ENCODE data around the gene PPP1R13B. TPM values are rescaled to one million over a fixed set of nuclear protein-coding genes. Genes with fewer than 3 reads are reported as not detected.

PPP1R13B gene
- total RNA-seq, 4 donors from 2014 or later = 12.7 to 25.0 (median 20.6) TPM

DNA sequence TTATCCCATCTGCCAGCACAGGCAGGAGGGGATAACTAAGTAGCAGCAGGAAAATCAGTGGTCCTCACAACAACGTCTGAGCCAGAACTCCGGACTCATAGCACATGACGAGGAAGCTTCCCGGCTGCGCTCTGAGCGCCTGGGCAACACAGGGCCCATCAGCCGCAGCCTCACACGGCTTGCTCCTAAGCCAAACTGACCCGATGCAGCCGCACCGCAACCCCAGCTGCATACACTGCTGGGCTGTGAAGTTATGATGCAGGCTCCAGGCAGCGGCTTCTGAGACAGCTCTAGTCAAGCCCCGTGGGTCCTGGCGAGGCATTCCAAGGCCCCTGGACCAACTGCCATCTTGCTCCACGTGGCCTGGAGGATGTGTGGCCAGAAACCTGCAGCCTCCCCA lies 103.7 kb downstream of the PPP1R13B start:
- H3K4me1 ChIP-seq = peaks cover 0 to 17% (median 0%) of the 10 kb centered on the region in 3 donors
- H3K36me3 ChIP-seq = peaks cover 8 to 98% (median 22%) of the 10 kb centered on the region in 3 donors
- no peak overlapping the region for H3K4me3 ChIP-seq
- TF ChIP-seq, protein P1, sequence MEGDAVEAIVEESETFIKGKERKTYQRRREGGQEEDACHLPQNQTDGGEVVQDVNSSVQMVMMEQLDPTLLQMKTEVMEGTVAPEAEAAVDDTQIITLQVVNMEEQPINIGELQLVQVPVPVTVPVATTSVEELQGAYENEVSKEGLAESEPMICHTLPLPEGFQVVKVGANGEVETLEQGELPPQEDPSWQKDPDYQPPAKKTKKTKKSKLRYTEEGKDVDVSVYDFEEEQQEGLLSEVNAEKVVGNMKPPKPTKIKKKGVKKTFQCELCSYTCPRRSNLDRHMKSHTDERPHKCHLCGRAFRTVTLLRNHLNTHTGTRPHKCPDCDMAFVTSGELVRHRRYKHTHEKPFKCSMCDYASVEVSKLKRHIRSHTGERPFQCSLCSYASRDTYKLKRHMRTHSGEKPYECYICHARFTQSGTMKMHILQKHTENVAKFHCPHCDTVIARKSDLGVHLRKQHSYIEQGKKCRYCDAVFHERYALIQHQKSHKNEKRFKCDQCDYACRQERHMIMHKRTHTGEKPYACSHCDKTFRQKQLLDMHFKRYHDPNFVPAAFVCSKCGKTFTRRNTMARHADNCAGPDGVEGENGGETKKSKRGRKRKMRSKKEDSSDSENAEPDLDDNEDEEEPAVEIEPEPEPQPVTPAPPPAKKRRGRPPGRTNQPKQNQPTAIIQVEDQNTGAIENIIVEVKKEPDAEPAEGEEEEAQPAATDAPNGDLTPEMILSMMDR (IDR thresholded peaks at IDR 0.05) = no peak
- no peak for TF ChIP-seq POLR2A (IDR thresholded peaks at IDR 0.05)
- no peaks in the 10 kb centered on the region for H3K9me3 ChIP-seq
- intact Hi-C loops (cut with DNase I) = no loop called here
- H3K27ac ChIP-seq = no peak overlapping the region
- H3K27me3 ChIP-seq = no peaks in the 10 kb centered on the region
- 72% methylated on average over 3 of the region's 15 CpGs; no CpG with 5 or more reads in 1 of the 2 donors for WGBS, 2 donors
- no peak for DNase-seq

DNA sequence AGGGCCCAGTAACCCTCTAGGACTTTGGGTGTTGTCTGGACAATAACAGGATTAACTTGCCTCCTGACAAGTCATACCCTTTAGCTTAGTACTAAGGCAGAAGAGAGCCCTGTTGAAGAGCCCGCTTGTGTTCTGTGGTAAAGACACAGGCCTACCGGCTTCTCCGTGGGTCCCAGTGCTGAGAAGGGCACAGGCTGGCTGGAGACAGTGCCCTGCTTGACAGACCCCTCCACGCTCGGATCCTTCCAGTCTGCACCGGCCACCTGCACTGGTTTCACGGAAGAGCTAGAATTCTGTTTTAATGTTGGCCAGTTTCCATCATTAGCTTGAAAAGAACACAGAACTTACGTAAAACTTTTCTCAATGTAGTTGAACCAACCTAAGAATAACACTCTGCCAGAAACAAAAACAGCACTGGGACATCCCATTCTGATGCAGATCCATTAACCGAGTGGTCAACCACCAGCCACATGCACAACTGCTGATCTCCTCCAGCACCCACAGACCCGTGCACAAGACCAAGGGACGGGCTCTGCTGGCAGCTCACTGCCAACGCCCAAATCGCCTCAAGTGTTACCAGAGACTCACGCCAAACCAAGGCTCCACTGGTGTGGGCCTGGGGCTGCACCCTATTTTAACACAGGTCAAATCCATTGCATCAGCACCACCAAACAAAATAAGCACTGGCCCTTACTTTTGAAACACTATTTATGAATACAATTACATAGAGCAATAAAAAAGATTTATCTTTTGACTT lies 104.7 kb downstream of the PPP1R13B start:
- peaks cover 8 to 98% (median 23%) of the 10 kb centered on the region in 3 donors for H3K36me3 ChIP-seq
- H3K4me3 ChIP-seq = no peak overlapping the region
- WGBS, 2 donors = 88 to 91% methylated on average over 12 to 14 of the region's 14 CpGs
- peaks cover 0 to 23% (median 1%) of the 10 kb centered on the region in 3 donors for H3K4me1 ChIP-seq
- DNase-seq = no peak
- H3K27me3 ChIP-seq = no peaks in the 10 kb centered on the region
- H3K9me3 ChIP-seq = no peaks in the 10 kb centered on the region
- TF ChIP-seq, protein P1 (IDR thresholded peaks at IDR 0.05) = no peak
- no peak for TF ChIP-seq POLR2A (IDR thresholded peaks at IDR 0.05)
- H3K27ac ChIP-seq = peak overlapping the region in 1 of 4 donors; percentile 17
- intact Hi-C loops (cut with DNase I) = no loop called here

DNA sequence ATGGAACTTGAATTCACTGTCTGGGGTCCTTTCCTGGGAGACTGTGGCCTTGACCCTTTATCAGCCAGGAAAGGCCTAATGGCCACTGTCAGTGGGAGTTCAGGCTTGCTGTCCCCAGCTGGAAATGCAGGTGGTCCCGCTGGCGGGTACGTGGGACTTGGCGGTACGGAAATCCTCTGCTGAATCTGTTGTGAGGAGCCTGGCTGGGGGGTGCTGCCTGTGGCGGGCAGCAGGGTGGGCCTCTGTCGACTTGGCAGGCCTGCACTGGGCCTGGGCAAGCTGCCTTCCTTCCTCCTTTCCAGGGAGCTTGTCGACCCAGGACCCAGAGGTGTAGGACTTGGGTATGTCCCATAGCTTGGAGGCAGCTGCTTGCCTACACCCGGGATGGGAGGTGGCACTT lies 105.5 kb downstream of the PPP1R13B start:
- DNase-seq = no peak
- Histone ChIP-seq H3K4me1 (peaks cover 3 to 31% (median 9%) of the 10 kb centered on the region in 3 donors), H3K27ac (peak overlapping the region in 2 of 4 donors; percentile 17 to 25), H3K36me3 (peaks cover 8 to 98% (median 23%) of the 10 kb centered on the region in 3 donors), H3K27me3 (no peaks in the 10 kb centered on the region), H3K4me3 (no peak overlapping the region), H3K9me3 (no peaks in the 10 kb centered on the region)
- WGBS, 2 donors = 80% methylated on average over 1 to 2 of the region's 9 CpGs
- TF ChIP-seq, protein P1 (IDR thresholded peaks at IDR 0.05) = no peak
- TF ChIP-seq POLR2A (IDR thresholded peaks at IDR 0.05) = no peak
- intact Hi-C loops (cut with DNase I) = no loop called here

DNA sequence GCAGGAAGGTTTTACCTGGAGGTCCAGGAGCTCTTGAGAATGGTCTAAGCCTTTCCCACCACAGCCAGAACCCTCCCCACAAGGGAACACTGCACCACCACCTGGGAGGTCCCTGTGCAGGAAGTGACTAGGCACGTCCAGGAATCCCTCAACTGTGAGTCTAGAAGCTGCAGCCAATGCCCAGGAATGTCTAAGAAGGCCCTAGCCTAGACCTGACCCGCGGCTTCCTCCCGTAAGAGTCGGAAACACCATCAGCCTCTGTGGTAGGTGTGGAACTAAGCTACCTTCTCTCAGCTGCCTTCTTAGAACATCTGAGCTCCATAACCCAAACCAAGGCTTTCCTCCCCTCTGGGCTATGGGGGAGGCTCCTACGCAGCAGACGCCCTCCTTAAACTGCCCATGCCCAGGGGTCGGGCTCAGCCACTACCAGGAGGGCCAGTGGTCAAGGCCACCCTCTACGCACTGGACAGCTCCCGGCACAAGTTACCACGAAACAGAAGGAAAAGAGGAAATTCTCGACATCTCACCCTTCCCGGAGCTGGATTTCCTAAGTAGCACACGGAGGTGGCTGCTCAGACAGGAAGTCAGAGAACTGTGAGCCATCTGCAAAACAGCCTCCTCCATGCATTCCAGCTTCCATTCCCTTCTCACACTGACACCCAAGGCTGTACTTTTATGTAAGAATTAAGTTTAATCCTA lies 106.2 kb downstream of the PPP1R13B start:
- no peak for DNase-seq
- H3K36me3 ChIP-seq = peaks cover 8 to 98% (median 23%) of the 10 kb centered on the region in 3 donors

More for the DNA sequence above, 106.2 kb downstream of the PPP1R13B start:
- H3K27me3 ChIP-seq = no peaks in the 10 kb centered on the region
- WGBS, 2 donors = 60 to 80% methylated on average over 4 to 8 of the region's 14 CpGs
- no peak for TF ChIP-seq POLR2A (IDR thresholded peaks at IDR 0.05)
- TF ChIP-seq, protein P1 (IDR thresholded peaks at IDR 0.05) = no peak
- intact Hi-C loops (cut with DNase I) = no loop called here
- H3K27ac ChIP-seq = peak overlapping the region in 1 of 4 donors; percentile 25
- peaks cover 10 to 38% (median 17%) of the 10 kb centered on the region in 3 donors for H3K4me1 ChIP-seq
- no peaks in the 10 kb centered on the region for H3K9me3 ChIP-seq
- no peak overlapping the region for H3K4me3 ChIP-seq

Measured in esophagus squamous epithelium (tissue), 5 donors.